ENCODE data around the gene MPZL1.

The MPZL1 gene

GRCh38 chr1:167786502-167786901 is 64.7 kb downstream of the MPZL1 start:
- Histone ChIP-seq H3K27me3 (ENCODE audit: insufficient read depth, low read length, poor library complexity) (no peaks in the 10 kb centered on the region), H3K4me1 (ENCODE audit: insufficient read depth, low read length) (no peaks in the 10 kb centered on the region), H3K9ac (ENCODE audit: low read depth, low read length) (no peak overlapping the region), H3K27ac (ENCODE audit: low read length) (no peak overlapping the region), H3K79me2 (ENCODE audit: insufficient read depth, low read length) (0 out of 2 replicates have a peak, but pooled peaks cover 4% of the 10 kb centered on the region), H2AFZ (ENCODE audit: low read depth, low read length) (no peak overlapping the region), H3K4me3 (ENCODE audit: low read depth in 1 of 2, low read length in 2 of 2) (no peak overlapping the region), H3K4me2 (ENCODE audit: insufficient read depth, low read length) (no peak overlapping the region), H3K9me3 (ENCODE audit: insufficient read depth, low read length, severe bottlenecking) (no peaks in the 10 kb centered on the region), H4K20me1 (ENCODE audit: insufficient read depth, low read length) (peaks cover 4% of the 10 kb centered on the region; the same call in 1 of the 2 replicates), H3K36me3 (ENCODE audit: insufficient read depth, low read length) (peaks cover 50% of the 10 kb centered on the region)
- DNase-seq, result no peak
- no peak for ATAC-seq (ENCODE audit: insufficient read depth, low read depth)
- TF ChIP-seq EZH2 (IDR thresholded peaks at IDR 0.05; ENCODE audit: borderline replicate concordance, low read depth, low read length, severe bottlenecking) (no peak), CTCF (IDR thresholded peaks at IDR 0.05; ENCODE audit: borderline replicate concordance, extremely low read depth, low read length, poor library complexity, severe bottlenecking) (no peak)

- H3K4me2 ChIP-seq (ENCODE audit: insufficient read depth, low read length), result no peak overlapping the region
- no peak for TF ChIP-seq CTCF (IDR thresholded peaks at IDR 0.05; ENCODE audit: borderline replicate concordance, extremely low read depth, low read length, poor library complexity, severe bottlenecking)
- H3K9me3 ChIP-seq (ENCODE audit: insufficient read depth, low read length, severe bottlenecking), result no peaks in the 10 kb centered on the region
- H3K36me3 ChIP-seq (ENCODE audit: insufficient read depth, low read length), result peaks cover 56% of the 10 kb centered on the region
- H3K4me1 ChIP-seq (ENCODE audit: insufficient read depth, low read length), result no peaks in the 10 kb centered on the region
- H3K79me2 ChIP-seq (ENCODE audit: insufficient read depth, low read length), result 0 out of 2 replicates have a peak, but pooled peaks cover 4% of the 10 kb centered on the region
- DNase-seq (no peak), ATAC-seq (ENCODE audit: insufficient read depth, low read depth) (no peak)
- H3K27me3 ChIP-seq (ENCODE audit: insufficient read depth, low read length, poor library complexity), result no peaks in the 10 kb centered on the region
- H4K20me1 ChIP-seq (ENCODE audit: insufficient read depth, low read length), result peaks cover 4% of the 10 kb centered on the region; the same call in 1 of the 2 replicates
- H3K9ac ChIP-seq (ENCODE audit: low read depth, low read length), result no peak overlapping the region
- no peak overlapping the region for H3K4me3 ChIP-seq (ENCODE audit: low read depth in 1 of 2, low read length in 2 of 2)
- no peak overlapping the region for H2AFZ ChIP-seq (ENCODE audit: low read depth, low read length)
- no peak overlapping the region for H3K27ac ChIP-seq (ENCODE audit: low read length)
These were observed 67.7 kb downstream of the MPZL1 start for GRCh38 chr1:167789501-167789900.

GRCh38 chr1:167790117-167790516 is 68.3 kb downstream of the MPZL1 start:
- Histone ChIP-seq H3K27me3 (ENCODE audit: insufficient read depth, low read length, poor library complexity) (no peaks in the 10 kb centered on the region), H2AFZ (ENCODE audit: low read depth, low read length) (no peak overlapping the region), H3K9ac (ENCODE audit: low read depth, low read length) (no peak overlapping the region), H3K79me2 (ENCODE audit: insufficient read depth, low read length) (0 out of 2 replicates have a peak, but pooled peaks cover 3% of the 10 kb centered on the region), H3K4me1 (ENCODE audit: insufficient read depth, low read length) (no peaks in the 10 kb centered on the region), H3K4me3 (ENCODE audit: low read depth in 1 of 2, low read length in 2 of 2) (no peak overlapping the region), H3K4me2 (ENCODE audit: insufficient read depth, low read length) (no peak overlapping the region), H3K9me3 (ENCODE audit: insufficient read depth, low read length, severe bottlenecking) (no peaks in the 10 kb centered on the region), H3K36me3 (ENCODE audit: insufficient read depth, low read length) (peaks cover 54% of the 10 kb centered on the region), H3K27ac (ENCODE audit: low read length) (0 out of 2 replicates have a peak overlapping the region, but pooled peaks have one; percentile 3), H4K20me1 (ENCODE audit: insufficient read depth, low read length) (peaks cover 3% of the 10 kb centered on the region; the same call in 1 of the 2 replicates)
- ATAC-seq (ENCODE audit: insufficient read depth, low read depth) (no peak), DNase-seq (no peak)
- TF ChIP-seq EZH2 (IDR thresholded peaks at IDR 0.05; ENCODE audit: borderline replicate concordance, low read depth, low read length, severe bottlenecking), result no peak
- no peak for TF ChIP-seq CTCF (IDR thresholded peaks at IDR 0.05; ENCODE audit: borderline replicate concordance, extremely low read depth, low read length, poor library complexity, severe bottlenecking)

Data from DND-41 (cell line).